ENCODE data around the gene ADARB2. TPM values are rescaled to one million over a fixed set of nuclear protein-coding genes. Genes with fewer than 3 reads are reported as not detected.

The ADARB2 gene
- total RNA-seq, 1 experiment from 2014 or later, result 1.9 TPM

- no peak for DNase-seq (ENCODE audit: extremely low read depth, low read depth)
These were observed 427.0 kb downstream of the ADARB2 start for GRCh38 chr10:1310271-1310789.

DNA sequence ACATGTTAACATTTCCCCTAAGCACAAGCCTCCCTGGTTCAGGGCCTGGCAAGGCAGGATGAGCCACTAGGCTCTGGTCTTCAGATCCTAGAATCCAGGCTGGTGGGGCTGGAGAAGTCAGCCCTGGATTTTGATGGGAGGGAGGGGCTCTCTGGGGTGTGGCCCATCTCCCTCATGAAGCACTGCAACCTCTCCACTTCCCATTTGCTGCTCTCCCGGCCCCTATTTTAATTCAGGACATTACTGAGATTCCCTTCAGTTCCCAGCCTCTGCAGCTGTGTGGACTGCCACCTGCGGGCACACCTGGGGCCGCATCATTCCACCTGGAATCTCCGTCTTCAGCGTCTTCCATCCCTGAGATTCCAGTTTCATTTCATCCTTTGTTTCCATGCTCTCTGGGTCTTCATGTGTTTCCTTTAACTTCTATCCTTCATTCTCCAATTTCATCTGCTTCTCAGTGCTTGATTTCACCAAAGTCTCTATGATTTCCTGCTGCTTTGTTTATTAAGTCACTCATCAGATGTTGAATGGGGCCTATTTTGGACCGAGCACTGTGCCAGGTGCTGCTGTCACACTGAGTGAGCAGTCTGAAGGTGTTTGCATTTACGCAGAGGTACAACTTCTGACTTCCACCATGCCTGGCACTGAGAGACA is 427.6 kb downstream of the ADARB2 start:
- DNase-seq (ENCODE audit: extremely low read depth, low read depth), result no peak

GRCh38 chr10:1308962-1309616 is 428.2 kb downstream of the ADARB2 start:
- no peak for DNase-seq (ENCODE audit: extremely low read depth, low read depth)

DNA sequence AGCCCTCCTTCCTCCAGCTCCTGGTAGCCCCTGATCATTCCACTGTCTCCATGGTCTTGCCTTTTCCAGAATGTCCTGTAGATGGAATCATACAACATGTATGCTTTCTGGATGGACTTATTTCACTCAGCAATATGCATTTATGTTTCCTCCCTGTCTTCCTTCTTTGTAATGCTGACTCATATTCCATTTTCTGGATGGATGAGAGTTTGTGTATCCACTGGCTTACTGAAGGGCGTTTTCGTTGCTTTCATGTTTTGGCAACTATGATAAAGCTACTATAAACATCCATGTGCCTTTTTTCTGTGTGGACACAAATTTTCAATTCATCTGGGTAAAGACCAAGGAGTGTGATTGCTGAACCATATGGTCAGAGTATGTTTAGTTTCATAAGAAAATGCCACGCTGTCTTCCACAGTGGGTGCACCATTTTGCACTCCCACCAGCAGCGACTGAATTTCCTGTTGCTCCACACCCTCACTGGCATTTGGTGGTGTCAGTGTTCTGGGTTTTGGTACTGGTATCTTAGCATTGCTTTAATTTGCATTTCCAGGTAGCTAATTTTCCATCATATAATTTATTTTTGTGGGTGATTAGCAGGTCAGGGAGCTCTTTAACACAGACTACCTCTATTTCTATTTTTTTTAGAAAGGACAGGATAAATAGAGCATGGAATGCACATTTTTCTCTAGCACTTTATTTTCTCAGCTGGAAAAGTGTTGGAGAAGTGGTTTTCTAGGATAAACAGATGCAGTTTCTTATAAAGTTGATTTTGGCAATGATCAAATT is 429.0 kb downstream of the ADARB2 start:
- no peak for DNase-seq (ENCODE audit: extremely low read depth, low read depth)

GRCh38 chr10:1301143-1301542 is 436.2 kb downstream of the ADARB2 start:
- no peak for DNase-seq (ENCODE audit: extremely low read depth, low read depth)

DNA sequence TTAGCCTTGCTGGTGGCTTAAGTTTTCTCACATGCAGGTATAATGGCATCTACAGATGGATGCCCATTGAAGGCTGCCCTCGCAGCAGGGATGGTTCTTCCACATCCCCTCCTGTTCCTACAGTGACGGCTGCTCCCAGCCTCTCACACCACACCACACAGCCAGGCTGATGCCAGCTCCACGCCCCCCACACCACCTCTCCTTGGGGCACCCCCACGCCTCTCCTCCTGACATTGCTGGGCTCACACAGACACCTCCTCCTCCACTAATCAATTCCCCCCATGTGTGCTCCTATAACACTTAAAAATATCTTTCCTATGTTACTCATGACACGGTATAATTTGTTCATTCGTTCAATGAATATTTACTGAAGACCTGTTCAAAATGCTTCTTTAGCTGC is 437.1 kb downstream of the ADARB2 start:
- DNase-seq (ENCODE audit: extremely low read depth, low read depth), result no peak

GRCh38 chr10:1299041-1299726 is 438.1 kb downstream of the ADARB2 start:
- DNase-seq (ENCODE audit: extremely low read depth, low read depth), result no peak

GRCh38 chr10:1297566-1298301 is 439.6 kb downstream of the ADARB2 start:
- DNase-seq (ENCODE audit: extremely low read depth, low read depth), result no peak

GRCh38 chr10:1295756-1296480 is 441.4 kb downstream of the ADARB2 start:
- no peak for DNase-seq (ENCODE audit: extremely low read depth, low read depth)

GRCh38 chr10:1294748-1295147 is 442.6 kb downstream of the ADARB2 start:
- no peak for DNase-seq (ENCODE audit: extremely low read depth, low read depth)

DNA sequence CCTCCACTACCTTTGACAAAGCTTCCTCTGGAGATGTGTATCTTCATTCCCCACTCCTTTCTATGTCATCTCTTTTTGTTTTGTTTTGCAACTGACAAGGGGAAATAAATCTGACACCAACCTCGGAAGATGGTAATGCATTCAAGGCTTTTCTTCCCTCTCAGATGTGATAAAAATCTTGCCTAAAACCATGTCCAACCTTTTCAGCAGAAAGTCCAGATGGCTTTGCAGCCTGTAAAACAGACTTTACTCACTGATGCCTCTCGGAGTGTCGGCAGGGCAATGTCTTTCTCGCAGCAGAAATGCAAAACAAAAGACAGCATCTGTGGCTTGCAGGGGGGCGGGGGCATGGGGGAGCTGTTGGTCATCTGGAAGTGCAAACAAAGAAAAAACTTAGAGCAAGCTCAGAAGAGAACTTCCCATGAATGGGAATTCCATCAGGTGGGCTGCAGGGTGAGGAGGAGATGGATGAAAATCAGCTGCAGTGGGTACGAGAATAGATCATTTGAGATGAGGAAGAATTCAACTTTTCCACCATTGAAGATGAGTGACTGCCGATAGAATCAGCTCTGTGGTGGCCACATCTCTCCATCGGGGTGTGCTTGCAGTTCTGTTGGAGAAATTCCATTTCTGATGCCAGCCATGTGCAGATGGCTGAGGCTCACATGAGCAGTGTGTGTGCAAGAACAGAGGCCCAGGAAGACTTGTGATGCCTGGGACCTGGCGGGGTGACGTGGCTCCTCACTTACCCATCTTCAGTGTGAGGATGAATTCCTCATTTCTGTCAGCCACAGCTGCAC is 443.5 kb downstream of the ADARB2 start:
- DNase-seq (ENCODE audit: extremely low read depth, low read depth), result no peak

GRCh38 chr10:1293157-1293556 is 444.2 kb downstream of the ADARB2 start:
- DNase-seq (ENCODE audit: extremely low read depth, low read depth), result no peak

GRCh38 chr10:1292611-1293031 is 444.7 kb downstream of the ADARB2 start:
- DNase-seq (ENCODE audit: extremely low read depth, low read depth), result no peak

GRCh38 chr10:1291178-1292090 is 445.9 kb downstream of the ADARB2 start:
- no peak for DNase-seq (ENCODE audit: extremely low read depth, low read depth)

GRCh38 chr10:1290071-1290471 is 447.3 kb downstream of the ADARB2 start:
- no peak for DNase-seq (ENCODE audit: extremely low read depth, low read depth)

GRCh38 chr10:1289591-1289990 is 447.7 kb downstream of the ADARB2 start:
- no peak for DNase-seq (ENCODE audit: extremely low read depth, low read depth)

DNA sequence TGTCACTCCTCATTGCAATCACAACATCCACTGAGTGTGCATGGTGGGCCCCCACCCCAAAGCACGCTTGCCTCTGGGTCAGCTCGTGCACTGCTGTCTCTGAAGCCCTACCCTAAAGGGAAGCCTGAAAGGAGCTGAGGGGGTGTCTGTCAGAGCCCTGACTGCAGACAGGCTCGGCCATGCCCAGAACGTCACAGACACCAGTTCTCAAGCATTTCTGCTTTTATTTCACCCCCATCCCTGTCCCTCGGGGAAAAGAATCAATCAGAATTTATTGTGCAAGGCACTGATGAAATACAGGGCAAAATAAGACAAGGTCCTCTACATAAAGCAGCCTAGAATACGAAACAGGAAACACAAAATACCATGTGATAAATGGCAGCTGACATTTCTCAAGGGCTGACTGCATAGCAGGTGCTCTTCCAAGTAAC is 449.3 kb downstream of the ADARB2 start:
- DNase-seq (ENCODE audit: extremely low read depth, low read depth), result no peak

GRCh38 chr10:1287487-1287886 is 449.8 kb downstream of the ADARB2 start:
- DNase-seq (ENCODE audit: extremely low read depth, low read depth), result no peak

Data from NCI-H460 (cell line).